GM21825 (cell line): ENCODE results near the gene LMAN2.
"Not testable (repeated sequence)": the region's sequence is repeated elsewhere in the genome, so short reads cannot be mapped to it uniquely, and the experiment has no call there.

Source experiments
- ATAC-seq: cut with Tn5 transposase; IDR thresholded peaks from one replicate; pipeline ENCODE4 v1.9.1; 2021; ENCODE audit warnings: mild to moderate bottlenecking, moderate library complexity; ENCODE audit not compliant: unreplicated experiment

Gene LMAN2

DNA sequence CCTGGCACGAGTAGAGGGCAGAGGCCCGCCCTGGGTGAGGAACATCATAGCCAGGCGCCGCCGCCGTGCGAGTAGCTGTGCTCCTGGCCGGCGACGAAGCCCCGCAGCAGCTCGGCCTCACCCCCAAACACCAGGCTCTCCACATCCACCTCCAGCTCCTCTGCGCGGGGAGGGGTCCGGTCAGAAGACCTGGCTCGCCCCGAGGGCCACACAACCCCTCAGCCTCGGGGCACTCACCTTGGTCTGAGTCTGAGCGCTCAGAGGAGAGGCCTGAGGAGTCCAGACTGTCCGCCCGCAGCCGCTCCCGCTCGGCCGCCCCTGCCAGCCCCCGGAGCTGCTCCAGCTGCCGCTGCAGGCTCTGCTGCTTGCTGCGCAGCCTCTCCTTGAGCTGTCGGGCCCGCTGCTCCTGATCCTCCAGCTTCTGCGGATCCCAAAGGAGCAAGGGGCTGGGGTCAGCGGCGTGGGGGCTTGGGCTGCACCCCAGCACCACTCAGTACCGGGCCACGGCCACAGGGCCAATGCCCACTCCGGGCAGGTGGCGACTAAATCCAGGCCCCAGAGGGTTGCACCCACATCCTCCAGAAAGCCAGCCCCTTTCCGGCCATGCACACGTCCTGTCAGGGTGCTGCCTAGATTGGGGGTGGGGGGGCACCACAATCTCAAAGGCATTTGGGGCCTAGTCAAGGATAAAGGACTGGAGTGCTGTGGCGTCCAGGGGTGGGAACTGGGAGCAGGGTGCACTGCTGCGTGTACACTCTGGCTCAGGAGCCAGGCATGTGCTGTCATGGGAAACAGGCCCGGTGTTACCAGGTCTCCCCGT lies 43.7 kb downstream of the LMAN2 start:
- no peak for ATAC-seq

DNA sequence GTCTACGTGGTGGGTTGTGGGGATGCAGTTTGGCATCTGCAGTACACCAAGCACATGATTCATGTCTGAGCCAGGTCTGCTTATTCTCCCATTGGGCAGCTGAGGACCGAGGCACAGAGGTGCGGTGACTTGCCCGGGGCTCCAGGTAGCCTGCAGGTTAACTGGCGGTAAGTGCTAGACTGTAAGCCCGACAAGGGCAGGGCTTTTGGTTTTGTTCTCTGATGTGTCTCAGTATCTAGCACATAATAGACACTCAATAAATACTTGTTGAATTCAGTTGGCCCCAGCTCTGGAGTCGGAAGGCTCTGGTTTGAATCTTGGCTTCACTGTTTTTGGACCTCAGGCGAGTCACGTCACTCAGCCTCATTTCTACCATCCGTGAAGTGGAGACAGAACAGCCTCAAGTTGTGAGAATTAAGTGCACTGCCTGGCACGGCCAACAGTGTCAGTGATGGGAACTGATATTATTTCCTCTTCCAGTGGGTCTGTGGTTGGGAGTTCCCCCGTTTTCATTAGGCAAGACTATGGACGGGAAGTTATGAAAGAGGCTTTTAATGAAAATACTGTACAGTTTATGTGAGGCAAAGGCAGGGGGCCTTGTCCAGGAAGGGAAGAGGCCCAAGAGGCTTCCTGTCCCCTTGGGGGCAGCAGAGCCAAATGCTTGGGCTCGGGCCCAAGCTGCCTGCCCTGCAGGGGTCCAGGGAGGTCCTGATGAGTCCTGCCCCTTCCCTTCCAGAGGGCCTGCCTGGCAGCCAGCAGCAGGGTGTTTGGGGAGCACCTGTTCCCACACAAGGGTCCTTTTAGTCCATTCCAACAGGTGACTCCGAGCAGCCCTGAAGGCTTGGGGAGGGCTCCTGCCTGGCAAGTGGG lies 44.6 kb downstream of the LMAN2 start:
- ATAC-seq: no peak

DNA sequence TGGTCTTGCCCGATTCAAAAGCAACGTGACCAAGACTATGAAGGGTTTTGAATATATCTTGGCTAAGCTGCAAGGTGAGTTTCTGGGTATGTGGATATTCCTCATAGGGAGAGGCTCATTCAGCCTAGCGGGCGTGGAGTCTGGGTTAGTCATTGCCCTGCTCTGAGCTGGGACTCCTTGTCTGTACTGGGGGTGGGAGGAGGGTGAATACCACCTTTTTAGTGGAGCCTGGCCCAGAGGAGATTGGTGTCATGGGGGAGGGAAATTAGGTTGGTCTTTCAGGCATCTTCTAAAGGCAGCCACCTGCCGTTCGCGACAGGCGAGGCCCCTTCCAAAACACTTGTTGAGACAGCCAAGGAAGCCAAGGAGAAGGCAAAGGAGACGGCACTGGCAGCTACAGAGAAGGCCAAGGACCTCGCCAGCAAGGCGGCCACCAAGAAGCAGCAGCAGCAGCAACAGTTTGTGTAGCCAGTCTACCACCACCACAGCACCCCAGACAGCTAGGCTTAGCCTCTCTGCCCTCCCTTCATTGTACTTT lies 45.3 kb downstream of the LMAN2 start:
- not testable (repeated sequence) for ATAC-seq

DNA sequence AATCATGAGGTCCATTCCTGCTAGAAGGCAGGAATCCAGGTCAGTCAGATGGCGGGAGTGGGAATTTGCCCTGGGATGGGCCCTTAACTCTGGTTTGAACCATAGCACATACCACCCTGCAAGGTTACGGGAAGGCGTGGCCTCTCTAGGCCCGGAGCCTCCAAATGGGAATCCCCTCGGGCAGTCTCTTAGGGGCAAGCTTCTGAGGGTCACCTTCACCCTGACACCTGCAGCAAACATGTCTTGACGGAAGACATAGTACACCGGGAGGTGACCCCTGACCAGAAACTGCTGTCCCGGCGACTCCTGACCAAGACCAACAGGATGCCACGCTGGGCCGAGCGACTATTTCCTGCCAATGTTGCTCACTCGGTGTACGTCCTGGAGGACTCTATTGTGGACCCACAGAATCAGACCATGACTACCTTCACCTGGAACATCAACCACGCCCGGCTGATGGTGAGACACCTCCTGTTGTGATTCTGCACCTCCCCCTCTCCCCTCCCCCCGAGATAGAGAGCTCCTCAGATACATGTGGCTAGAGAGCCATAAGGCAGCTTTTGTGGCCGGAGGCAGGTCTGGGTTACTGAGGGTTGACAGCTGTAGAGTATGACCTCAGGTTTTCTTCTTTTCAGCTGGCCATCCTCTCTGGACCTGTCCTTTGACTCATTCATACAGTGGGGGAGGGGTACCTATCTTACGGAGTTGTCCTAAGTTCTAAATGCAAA lies 46.9 kb downstream of the LMAN2 start:
- no peak for ATAC-seq

DNA sequence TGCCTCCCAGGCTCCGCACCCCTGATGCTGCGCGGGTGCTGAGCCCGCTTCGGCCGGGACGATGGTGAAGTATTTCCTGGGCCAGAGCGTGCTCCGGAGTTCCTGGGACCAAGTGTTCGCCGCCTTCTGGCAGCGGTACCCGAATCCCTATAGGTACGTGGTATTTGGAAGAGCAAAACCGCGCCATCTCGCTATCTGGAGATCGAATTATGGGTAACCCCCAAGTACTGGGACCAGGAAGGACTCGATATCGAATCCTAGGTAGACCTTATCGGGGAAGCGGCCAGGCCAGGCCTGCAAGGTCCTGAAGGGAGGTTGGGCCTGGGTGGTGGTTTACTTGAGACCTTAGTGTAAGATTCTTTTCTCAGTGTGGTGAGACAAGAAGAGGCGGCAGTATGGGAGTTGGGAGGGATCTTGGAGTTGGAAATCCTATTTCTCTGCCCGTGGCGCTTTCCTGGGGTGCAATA lies 47.5 kb downstream of the LMAN2 start:
- no peak for ATAC-seq

DNA sequence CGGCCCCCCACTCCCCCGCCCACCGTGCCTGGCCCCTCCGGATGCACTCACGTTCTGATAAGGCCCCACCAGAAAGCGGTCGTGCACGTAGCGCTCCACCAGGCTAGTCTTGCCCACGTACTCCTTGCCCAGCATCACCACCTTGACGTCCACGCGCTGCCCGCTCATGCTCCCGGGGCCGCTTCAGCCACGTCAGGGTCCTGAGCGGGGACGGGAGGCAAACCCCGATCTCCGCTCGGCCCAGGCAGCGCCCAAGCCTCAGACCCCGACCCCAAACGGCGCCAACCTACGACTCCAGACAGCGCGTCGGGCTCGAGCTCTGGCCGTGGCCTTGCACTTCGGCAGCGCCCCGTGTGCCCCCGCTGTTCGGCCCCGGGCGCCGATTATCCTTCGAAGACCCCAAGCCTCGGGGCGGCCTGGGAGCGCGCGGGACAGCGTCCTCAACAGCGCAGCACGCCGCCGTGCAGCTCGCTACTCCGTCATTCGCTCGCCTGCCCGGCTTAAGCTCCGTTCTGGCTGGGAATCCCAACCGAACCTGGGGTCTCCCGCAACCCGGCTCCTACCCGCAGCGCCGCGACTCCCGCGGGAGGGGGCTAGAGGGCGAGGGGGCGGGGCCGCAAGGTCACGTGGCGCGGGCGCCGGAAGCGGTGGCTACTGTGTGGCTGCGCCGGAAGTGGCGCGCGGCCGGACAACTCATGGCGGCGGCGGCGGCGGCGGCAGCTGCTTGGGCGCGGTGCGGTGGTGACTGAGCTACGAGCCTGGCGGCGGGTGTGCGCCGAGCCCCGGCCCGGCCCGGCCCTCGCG lies 48.1 kb downstream of the LMAN2 start, which contains the start of the genes PRELID1 and RAB24:
Gene PRELID1, plus strand, starts transcription at position 679 of the 804 bp plus-strand sequence. CDS start 187 bp downstream, outside the sequence.
Gene RAB24, minus strand, starts transcription at position 599 of the 804 bp plus-strand sequence. Its CDS starts 431 bp downstream, at position 168.
- ATAC-seq: peak; percentile 49

DNA sequence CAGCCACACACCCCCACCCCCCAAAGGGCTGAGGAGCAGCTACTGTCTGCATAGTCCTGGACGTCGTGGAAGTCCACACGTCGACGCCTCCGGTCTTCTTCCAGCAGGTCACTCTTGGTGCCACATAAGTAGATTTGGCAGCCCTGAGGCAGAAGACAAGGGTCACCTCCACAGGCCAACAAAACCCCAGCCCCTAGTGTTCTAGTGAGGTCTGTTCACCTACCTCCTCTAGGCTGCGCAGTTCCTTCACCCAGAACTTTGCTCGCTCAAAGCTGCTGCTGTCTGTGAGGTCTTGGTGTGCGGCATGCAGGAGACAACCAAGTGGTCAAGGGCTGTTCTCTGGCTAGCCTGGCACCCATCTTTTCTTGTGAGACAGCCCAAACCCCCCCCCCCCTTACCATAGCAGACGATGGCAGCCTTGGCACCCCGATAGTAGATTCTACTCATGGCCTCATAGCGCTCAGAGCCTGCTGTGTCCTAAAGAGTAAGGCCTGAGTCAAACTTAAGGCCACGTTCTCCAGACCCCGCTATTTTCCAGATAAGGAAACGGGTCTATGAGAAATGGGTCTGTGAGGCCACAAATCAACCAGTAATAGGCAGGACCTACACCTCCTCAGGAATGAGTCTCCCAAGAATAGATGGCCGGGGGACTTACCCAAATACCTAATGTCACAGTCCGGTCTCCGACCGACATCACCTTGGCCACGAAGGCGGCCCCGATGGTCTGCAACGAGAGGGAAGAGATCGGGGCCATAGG lies 48.9 kb downstream of the LMAN2 start:
- no peak for ATAC-seq

DNA sequence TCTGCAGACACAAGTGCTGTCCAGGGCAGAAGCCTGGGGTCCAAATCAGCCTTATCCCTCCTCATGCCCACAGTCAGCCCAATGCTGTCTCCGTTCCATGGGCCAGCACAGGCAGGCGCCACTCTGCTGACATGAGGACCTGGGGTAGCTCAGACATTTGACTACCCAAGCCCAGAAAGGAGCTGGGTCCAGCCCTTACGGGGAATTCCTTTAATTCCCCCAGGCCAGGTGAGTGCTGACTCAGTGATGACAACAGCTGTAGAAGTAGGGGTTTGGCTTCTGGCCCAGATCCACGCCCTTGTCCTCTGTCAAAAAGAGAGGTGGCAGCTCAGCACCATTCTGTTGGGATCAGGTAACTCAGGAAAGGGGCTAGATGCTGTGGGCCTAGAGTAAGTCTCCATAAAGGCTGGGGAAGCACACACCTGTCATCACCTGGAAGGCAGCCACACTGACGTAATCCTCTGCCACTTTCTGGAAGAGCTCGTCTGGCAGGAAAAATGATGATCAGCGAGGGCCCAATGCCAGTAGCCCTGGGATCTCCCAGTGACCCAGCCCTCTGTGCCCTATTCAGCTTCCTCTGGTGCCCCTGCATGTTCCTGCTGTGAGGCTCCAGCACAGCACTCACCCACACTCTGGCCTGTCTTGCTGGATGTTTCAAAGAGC lies 49.8 kb downstream of the LMAN2 start:
- ATAC-seq: no peak

DNA sequence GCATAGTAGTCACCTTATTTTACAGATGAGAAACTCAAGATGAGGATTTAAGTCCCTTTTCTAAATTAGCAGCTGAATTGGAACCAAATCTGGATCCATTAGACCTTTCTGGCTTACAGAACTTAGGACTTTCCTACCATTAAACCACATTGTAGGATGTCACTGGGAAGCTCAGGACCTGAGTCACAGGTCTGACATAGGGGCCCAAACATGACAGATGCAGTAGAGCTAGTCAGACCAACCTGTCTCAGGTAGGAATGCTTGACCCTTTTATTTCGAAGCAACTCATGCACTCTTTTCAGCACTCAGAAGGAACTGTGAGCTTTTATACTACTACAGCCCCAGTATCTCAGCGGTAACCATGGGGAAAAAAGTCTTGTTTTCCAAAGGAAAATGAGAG lies 50.5 kb downstream of the LMAN2 start:
- no peak for ATAC-seq

DNA sequence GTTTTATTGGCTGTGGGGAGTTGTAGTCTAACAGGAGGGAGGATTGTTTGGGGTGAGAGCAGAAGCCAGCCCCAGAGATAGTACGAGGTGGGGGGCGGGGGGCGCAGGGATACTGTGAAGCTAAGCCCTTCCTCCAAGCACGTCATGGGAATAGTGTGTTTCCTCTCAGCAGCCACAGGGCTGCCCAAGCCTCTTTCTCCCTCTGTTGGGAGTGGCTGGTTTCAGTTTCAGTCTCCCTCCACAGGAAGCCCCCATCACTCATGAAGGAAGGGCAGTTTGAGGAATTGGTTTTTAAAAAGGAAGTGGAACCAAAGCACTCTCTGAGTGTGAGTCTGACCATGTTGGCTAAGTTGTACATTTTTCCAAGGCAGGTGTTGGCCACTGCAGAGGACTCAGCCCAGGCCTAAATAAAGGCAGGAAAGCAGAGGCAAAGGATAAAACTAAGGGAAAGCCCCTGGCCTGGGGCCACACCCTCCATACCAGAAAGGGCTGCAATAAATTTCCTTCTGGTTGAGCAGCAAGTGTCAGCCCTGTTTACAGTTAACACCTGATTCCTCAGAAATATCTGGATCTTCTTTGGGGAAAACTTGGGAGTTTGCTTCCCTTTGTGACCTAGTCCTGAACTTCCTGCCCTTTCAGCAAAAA lies 51.1 kb downstream of the LMAN2 start:
- peak; percentile 45 for ATAC-seq

DNA sequence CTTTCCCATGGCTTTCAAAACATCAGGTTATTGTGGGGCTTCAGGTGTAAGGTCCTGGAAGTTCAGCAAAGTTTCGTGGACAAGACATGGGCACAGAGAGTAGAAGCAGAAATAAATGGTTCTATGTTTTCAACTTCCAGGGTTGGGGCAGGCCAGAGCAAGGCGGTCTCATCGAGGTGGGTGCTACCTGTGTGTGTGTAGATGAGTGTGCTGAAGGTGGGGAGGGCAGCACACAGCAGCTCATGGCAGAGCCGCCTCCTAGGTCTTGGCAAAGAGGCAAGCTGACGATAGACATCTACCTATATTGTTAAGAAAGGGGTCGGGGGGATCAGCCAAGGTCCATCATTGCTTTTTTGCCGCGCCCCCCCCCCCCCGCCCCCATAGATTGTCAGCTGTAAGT lies 51.8 kb downstream of the LMAN2 start:
- ATAC-seq: no peak

DNA sequence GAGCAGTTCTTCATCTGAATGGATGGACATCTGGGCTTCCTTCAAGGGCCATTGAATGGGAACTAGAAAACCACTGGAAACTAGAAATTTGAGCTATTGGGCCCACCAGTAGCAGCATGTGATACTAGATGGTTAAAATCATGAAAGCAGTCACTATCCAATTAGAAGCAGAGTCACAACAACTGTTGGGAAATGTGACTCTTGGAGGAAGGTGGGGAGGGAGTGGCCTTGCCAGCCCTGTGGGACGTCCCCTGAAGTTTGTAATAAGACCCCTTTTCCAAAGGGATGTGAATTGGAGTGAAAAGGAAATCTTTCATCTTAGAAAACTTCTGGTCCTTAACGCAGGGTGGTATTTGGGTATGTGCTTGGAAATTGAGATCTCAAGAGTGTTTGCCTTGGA lies 53.5 kb downstream of the LMAN2 start:
- ATAC-seq: no peak

DNA sequence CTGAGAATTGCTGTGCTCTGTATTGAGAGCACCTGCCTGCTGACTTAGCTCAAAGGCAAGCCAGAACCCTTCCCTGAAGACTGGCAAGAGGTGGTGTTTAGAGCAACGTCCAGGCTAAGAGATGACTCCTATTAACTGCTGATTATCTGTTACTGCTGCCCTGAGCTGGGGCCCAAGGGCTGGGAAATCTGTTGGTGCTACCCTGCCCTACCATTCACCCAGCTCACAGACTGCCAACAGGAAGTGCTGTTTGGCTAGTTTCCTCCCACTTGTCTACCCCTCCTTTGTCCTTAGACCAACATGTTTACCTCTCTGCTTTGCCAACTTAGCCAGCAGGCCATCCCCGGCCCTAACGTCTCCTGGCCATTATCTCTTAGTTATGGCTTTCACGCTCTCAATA lies 54.9 kb downstream of the LMAN2 start:
- no peak for ATAC-seq

DNA sequence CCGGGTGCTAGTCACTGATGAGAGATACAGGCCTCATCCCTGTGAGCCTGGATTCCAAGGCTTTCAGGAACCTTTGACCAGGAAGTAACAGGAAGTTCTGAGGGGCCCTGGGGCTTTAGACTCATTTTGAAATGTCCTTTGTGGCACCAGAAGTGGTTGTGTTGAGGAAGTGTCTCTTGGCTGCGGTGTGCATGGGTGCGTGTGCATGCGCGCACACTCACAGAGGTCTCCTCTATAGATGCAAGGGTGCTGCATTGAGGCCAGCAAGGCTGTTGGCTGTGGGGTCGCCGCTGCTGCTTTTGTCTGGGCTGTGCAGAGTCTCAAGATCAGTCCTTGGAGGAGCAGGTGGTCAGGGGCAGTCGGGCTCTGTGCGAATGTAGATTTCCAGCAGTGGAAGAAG lies 55.5 kb downstream of the LMAN2 start:
- no peak for ATAC-seq

DNA sequence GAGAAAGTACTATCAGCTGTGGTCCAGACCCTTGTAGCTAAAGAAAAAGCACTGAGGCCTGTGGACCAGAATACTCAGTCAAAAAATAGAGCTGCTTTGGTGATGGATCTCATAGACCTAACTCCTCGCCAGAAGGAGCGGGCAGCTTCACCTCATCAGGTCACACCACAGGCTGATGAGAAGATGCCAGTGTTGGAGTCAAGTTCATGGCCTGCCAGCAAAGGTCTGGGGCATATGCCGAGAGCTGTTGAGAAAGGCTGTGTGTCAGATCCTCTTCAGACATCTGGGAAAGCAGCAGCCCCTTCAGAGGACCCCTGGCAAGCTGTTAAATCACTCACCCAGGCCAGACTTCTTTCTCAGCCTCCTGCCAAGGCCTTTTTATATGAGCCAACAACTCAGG lies 56.8 kb downstream of the LMAN2 start:
- ATAC-seq: no peak

DNA sequence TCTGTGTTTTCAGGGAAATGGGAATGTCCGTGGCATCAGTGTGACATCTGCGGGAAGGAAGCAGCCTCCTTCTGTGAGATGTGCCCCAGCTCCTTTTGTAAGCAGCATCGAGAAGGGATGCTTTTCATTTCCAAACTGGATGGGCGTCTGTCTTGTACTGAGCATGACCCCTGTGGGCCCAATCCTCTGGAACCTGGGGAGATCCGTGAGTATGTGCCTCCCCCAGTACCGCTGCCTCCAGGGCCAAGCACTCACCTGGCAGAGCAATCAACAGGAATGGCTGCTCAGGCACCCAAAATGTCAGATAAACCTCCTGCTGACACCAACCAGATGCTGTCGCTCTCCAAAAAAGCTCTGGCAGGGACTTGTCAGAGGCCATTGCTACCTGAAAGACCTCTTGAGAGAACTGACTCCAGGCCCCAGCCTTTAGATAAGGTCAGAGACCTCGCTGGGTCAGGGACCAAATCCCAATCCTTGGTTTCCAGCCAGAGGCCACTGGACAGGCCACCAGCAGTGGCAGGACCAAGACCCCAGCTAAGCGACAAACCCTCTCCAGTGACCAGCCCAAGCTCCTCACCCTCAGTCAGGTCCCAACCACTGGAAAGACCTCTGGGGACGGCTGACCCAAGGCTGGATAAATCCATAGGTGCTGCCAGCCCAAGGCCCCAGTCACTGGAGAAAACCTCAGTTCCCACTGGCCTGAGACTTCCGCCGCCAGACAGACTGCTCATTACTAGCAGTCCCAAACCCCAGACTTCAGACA lies 57.5 kb downstream of the LMAN2 start:
- ATAC-seq: no peak

DNA sequence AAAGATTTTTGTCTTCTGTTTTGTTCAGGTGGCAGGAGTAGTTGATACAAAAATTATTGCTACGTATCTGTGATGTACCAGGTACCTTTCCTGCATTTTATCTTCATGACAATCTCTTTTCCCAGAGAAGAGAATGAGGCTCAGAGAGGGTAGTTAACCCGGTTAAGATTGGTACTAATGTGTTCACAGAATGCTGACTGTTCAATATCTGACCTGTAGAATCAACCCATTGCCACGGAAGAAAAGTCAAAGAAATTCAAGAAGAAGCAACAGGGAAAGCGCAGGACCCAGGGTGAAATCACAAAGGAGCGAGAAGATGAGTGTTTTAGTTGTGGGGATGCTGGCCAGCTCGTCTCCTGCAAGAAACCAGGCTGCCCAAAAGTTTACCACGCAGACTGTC lies 59.7 kb downstream of the LMAN2 start:
- ATAC-seq: no peak
